ENCODE measurements around the gene DEFB121. TPM values are rescaled to one million over a fixed set of nuclear protein-coding genes. Genes with fewer than 3 reads are reported as not detected.

Gene DEFB121
- total RNA-seq (2022) (not detected in 2 replicates), Bru-seq, nascent RNA (not detected), BruChase-seq, experiment 1, labeled RNA remaining after a 6-hour chase (not detected), BruChase-seq, experiment 2, labeled RNA remaining after a 2-hour chase (not detected)
- long read RNA-seq: 0 reads

GRCh38 chr20:31406115-31406514 is at the start of gene DEFB121:
Gene DEFB121, minus strand, starts transcription at chr20:31406215. Its CDS starts 63 bp downstream, at chr20:31406152.
- Mint-ChIP-seq H3K27me3 (ENCODE audit: unreplicated experiment) (peaks cover 15% of the 10 kb centered on the region), H3K36me3 (ENCODE audit: insufficient read depth, unreplicated experiment) (no peaks in the 10 kb centered on the region), H3K4me3 (ENCODE audit: low read depth, unreplicated experiment) (no peak within 1 kb of the TSS), H3K9me3 (ENCODE audit: low read depth, unreplicated experiment) (no peaks in the 10 kb centered on the region), H3K27ac (ENCODE audit: unreplicated experiment) (no peak within 1 kb of the TSS), H3K4me1 (ENCODE audit: low read depth, unreplicated experiment) (no peaks in the 10 kb centered on the region)
- no peak for TF ChIP-seq CTCF (IDR thresholded peaks at IDR 0.05; ENCODE audit: unreplicated experiment)
- BruUV-seq (replicated peaks): no TSS peak
- CTCF ChIA-PET: interaction anchor here (0.6 kb wide), 1 partner anchor 41 kb away, joined by 3 read pairs; no protein-coding TSS in a partner anchor
- no peak for DNase-seq
- intact Hi-C loops (cut with micrococcal nuclease; ENCODE audit: unreplicated experiment): no loop called here

- TF ChIP-seq CTCF (IDR thresholded peaks at IDR 0.05; ENCODE audit: unreplicated experiment): no peak
Observed at GRCh38 chr20:31454361-31454760, 48.3 kb upstream of the DEFB121 start.

GRCh38 chr20:31452575-31452974 is 46.6 kb upstream of the DEFB121 start:
- Mint-ChIP-seq H3K27me3 (ENCODE audit: unreplicated experiment) (peaks cover 13% of the 10 kb centered on the region), H3K4me3 (ENCODE audit: low read depth, unreplicated experiment) (no peak overlapping the region)
- TF ChIP-seq CTCF (IDR thresholded peaks at IDR 0.05; ENCODE audit: unreplicated experiment): no peak

More at GRCh38 chr20:31454361-31454760, 48.3 kb upstream of the DEFB121 start:
- Mint-ChIP-seq H3K4me1 (ENCODE audit: low read depth, unreplicated experiment) (no peaks in the 10 kb centered on the region), H3K36me3 (ENCODE audit: insufficient read depth, unreplicated experiment) (no peaks in the 10 kb centered on the region), H3K27ac (ENCODE audit: unreplicated experiment) (no peak overlapping the region), H3K4me3 (ENCODE audit: low read depth, unreplicated experiment) (no peak overlapping the region), H3K9me3 (ENCODE audit: low read depth, unreplicated experiment) (no peaks in the 10 kb centered on the region), H3K27me3 (ENCODE audit: unreplicated experiment) (peaks cover 26% of the 10 kb centered on the region)
- intact Hi-C loops (cut with micrococcal nuclease; ENCODE audit: unreplicated experiment): loop anchor here (10.0 kb wide), 1 partner anchor 140 kb away; no protein-coding TSS in a partner anchor
- BruUV-seq (replicated peaks): no TSS peak
- DNase-seq: no peak
- CTCF ChIA-PET: interaction anchor here (0.7 kb wide), 2 partner anchors 17 to 415 kb away, joined by 3 read pairs; no protein-coding TSS in a partner anchor

GRCh38 chr20:31449511-31450414 is 43.7 kb upstream of the DEFB121 start:
- no peaks in the 10 kb centered on the region for H3K4me1 Mint-ChIP-seq (ENCODE audit: low read depth, unreplicated experiment)
- BruUV-seq (replicated peaks): no TSS peak
- CTCF ChIA-PET: interaction anchor here (0.6 to 1.2 kb wide), 3 partner anchors 10 to 54 kb away, joined by 3 to 7 read pairs (median 3); partner anchors contain the start of gene DEFB123

More at GRCh38 chr20:31452575-31452974, 46.6 kb upstream of the DEFB121 start:
- CTCF ChIA-PET: no interaction called here
- Mint-ChIP-seq H3K27ac (ENCODE audit: unreplicated experiment) (no peak overlapping the region), H3K9me3 (ENCODE audit: low read depth, unreplicated experiment) (no peaks in the 10 kb centered on the region), H3K36me3 (ENCODE audit: insufficient read depth, unreplicated experiment) (no peaks in the 10 kb centered on the region), H3K4me1 (ENCODE audit: low read depth, unreplicated experiment) (no peaks in the 10 kb centered on the region)
- no TSS peak for BruUV-seq (replicated peaks)
- no peak for DNase-seq
- intact Hi-C loops (cut with micrococcal nuclease; ENCODE audit: unreplicated experiment): loop anchor here (10.0 kb wide), 1 partner anchor 138 kb away; no protein-coding TSS in a partner anchor

More at GRCh38 chr20:31449511-31450414, 43.7 kb upstream of the DEFB121 start:
- Mint-ChIP-seq H3K27me3 (ENCODE audit: unreplicated experiment) (peaks cover 7% of the 10 kb centered on the region), H3K36me3 (ENCODE audit: insufficient read depth, unreplicated experiment) (no peaks in the 10 kb centered on the region), H3K9me3 (ENCODE audit: low read depth, unreplicated experiment) (no peaks in the 10 kb centered on the region), H3K27ac (ENCODE audit: unreplicated experiment) (no peak overlapping the region), H3K4me3 (ENCODE audit: low read depth, unreplicated experiment) (no peak overlapping the region)
- no peak for TF ChIP-seq CTCF (IDR thresholded peaks at IDR 0.05; ENCODE audit: unreplicated experiment)
- intact Hi-C loops (cut with micrococcal nuclease; ENCODE audit: unreplicated experiment): loop anchor here (5.0 to 10.0 kb wide), 2 partner anchors 37 to 135 kb away; no protein-coding TSS in a partner anchor
- no peak for DNase-seq

Measured in Calu3 (cell line).